ENCODE data around the gene PAX8.

Gene PAX8

GRCh38 chr2:113234721-113235346, 43.9 kb downstream of the PAX8 start:
- no peak for DNase-seq

GRCh38 chr2:113233593-113234550, 44.8 kb downstream of the PAX8 start:
- no peak for DNase-seq

DNA sequence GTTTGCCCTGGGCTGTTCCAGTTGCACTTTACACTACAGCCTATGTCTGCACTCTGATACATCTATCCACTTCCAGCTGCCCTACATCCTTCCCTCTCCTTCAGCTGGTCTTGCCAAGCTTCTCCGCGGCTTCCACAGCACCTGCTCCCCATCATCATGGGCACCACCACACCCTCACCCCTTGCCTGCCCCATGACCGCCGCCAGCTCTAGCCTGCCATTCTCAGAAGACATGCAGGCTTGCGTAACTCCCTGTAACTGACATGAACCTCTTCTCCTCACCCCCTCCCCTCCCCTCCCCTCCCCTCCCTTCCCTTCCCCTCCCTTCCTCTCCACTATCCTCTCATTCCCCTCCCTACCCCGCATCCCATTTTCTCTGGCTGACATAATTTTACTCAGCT, 46.0 kb downstream of the PAX8 start:
- no peak for DNase-seq

DNA sequence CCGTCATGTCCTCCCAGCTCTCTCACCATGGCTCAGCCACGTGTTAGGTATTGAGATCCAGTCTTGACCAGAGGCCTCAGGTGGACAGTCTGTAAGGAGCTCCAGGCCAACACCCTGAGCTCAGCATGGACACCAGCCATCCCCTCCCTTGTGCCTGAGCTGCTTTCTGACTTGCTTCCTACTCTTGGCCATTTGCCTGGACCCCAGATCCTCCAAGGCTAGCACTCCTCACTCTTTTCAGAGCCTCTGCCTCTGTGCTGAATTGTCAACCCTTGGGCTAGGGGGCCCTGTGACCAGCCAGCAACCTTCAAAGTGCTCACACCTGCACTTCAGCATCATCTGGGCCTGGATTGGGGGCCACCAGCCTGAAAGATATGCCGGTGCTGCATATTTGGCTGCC, 46.6 kb downstream of the PAX8 start:
- DNase-seq, result no peak

- DNase-seq, result no peak
Measured at GRCh38 chr2:113231064-113231463, 47.7 kb downstream of the PAX8 start.

DNA sequence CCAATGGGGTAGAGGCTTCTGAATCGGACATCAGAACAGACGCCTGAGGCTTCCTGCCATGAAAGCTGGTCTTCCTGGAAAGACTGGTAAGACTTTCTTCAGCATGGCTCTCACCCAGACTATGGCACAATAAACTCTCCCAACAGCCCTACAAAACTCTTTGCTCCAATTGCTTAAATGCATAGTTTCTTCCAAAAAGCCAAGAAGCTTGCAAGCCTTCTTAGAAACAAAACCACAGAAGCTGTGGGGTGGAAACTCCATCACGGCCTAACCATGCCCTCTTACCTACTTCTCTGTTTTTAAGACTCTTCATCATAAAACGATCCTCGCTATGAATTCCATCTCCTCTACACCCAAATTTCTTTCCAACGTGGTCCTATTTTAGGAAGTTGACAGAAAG, 48.2 kb downstream of the PAX8 start:
- no peak for DNase-seq

DNA sequence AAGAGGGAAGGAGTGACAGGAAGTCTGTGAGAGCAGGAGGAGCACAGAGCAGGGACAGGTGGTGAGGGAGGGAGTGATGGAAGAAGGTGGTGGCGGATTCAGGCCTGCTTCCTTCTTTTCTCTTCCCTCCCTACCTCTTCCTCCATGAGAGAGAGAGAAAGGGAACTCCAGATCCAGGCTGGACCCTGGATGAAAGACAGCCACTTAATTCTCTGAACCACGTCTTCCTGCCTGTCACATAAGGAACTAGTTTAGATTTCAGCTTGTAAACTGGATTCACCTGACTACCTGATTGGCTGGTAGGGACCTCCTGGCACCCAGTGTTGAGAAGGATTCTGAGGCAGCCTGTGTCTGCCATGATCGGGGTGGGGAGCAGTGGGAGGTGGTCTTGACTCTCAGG, 48.9 kb downstream of the PAX8 start:
- no peak for DNase-seq

DNA sequence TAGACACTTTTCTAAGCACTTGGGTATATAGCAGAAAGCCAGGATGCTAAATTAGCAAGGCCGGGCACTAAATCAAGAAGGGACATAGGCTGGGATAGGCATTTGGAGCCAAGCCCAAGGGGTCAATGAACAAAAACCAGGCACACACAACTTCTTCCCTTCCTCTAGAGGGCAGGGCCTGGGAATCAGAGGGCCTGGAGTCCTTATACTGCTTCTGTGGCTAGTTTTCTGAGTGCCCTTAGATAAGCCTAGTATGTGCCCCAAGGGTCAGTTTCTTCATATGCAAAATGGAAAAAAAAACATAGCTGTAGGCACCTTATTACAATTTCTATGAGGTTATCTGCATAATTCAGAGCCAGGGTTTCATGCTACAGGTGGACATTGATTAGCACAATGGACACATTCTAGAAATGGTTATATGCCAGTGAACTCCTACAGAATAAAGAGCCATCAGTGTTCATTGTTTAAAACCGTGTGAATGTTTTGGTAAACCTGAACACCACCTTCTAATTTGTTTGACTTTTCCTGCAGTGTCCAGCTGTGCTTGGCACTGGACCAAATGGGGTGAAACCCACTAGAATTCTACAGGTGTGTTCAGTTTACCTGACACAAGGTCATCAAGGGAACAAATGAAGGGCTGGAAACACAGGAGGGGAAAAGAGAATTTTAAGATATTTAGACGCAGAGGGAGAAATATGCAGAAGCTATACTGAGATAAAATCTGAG, 49.6 kb downstream of the PAX8 start:
- DNase-seq, result no peak

DNA sequence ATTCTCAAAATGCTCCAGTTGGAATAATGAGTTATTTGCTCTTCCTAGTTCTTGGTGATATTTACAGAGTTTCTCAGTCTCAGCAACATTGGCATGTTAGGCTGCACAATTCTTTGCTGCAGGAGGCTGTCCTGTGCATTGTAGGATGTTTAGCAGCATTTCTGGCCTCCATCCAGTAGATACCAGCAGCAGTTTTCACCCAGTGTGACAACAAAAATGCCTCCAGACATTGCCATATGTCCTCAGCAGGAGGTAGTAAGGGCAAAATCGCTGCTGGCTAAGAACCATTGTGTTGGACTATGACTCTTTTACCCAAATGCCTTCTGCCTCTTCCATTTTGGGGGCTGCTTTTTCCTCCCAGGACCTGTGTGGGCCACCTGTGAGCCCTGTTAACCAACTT, 50.4 kb downstream of the PAX8 start:
- no peak for DNase-seq

DNA sequence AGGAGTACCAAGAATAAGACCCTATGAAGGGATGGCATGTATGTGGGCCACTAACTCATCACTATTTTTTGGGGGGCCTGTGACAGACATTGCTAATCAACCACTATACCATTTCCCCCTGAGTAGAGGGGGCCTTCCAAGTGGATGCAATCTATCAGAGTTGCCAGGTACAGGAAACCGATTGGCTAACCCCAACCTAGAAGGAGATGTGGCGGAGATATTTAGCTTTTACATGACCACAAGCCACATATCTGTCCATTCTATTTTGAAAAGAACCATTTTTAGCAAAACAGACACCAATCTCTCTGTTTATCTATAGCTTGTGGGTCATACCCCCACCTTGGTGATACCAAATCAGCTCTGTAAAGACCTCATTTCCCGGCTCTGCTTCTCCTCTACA, 51.0 kb downstream of the PAX8 start:
- peak; percentile 19 for DNase-seq

- DNase-seq, result no peak
Measured at GRCh38 chr2:113227290-113227689, 51.4 kb downstream of the PAX8 start.

DNA sequence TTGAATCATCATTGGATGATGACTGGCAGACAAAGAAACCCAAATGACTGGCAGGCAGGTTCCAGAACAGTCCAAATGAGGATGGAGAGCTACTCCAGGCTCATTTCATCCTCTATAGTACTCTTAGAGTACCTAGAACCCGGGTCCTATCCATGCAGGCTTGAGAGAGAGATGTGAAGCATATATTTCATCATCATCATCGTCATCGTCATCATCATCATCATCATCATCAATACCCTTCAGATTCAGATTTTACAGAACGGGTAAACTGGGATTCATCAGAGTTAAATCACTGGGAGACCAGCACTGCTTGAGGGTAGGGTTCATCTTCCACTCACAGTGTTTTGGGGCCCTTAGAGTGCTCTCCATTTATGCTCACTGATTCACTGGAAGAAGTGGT, 52.3 kb downstream of the PAX8 start:
- no peak for DNase-seq

DNA sequence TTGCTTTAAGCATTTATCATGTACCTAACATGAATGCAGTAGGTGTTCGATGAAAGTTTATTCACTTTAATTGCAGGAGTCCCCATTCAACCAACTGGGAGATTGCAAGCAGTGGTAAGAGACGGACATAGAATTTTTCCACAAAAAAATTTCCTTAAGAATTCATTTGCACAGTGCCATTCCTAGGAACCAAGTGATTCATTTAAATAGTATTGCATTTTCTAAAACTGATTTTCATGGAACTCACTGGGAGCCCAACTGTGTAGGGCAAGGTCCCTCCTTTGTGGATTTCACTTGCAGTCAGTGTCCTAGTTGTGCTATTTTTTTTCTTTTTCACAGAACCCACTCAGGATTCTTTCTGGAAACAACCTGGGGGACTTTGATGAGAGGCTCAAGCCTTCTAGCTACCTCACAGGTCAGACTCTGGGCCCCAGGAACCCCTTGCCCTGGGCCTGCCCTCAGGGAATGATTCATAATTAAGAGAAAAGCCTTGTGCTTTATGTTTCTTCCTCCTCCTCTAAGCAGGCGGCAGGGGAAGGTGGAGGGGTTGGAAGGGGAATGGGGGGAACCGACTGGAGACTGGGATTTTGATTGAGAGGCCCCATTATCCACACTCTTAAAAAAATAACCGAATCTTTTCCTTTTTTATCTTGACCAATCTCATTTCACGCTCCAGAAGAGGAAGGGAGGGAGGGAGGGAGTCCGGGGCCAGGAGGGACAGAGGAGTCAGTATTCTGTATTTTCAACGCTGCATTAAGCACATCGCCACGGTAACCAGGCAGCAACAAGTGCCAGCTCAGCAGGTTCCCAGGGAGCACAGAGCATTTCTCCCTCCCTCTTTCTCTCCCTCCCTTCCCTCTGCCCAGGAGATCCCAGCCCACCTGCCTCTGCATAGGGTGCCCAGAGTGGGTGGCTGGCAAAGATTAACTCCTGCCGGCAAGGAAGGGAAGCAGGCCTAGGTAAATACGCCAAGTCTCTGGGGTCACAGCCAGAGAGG, 53.2 kb downstream of the PAX8 start:
- DNase-seq, result no peak

GRCh38 chr2:113224647-113225236, 54.0 kb downstream of the PAX8 start:
- no peak for DNase-seq

DNA sequence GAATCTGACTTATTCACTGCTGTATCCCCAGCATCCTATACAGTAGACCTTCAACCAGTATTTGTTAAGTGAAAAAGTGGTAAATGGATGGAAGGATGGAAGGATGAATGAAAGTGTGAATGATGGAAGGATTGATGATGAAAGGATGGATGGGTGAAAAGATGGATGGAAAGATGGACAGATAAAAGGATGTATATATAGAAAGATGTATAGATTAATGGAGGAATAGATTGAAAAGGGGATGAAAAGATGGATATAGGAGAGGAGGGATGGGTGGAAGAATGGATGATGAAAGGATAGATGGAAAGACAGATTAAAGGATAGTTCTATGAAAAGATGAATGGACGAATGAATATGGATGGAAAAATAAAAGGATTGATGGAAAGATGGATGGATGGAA, 54.9 kb downstream of the PAX8 start:
- no peak for DNase-seq

DNA sequence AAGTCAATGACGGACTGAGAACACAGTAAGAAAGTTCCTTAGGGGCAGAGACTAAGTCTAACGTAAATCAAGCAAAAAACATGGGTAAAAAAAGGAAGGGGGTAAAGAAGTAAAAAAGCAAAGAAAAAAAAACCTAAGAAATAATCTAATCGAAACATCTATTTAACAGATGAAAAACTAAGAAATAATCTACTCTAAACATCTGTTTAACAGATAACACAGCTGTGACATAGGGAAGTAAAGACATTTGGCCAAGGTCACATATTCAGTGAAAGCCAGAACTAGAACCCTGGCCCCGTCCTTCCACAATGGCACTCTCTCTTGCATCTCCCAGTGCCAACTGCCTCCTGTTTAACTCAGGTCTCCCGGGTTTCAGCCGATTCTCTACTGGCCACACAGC, 56.9 kb downstream of the PAX8 start:
- no peak for DNase-seq

DNA sequence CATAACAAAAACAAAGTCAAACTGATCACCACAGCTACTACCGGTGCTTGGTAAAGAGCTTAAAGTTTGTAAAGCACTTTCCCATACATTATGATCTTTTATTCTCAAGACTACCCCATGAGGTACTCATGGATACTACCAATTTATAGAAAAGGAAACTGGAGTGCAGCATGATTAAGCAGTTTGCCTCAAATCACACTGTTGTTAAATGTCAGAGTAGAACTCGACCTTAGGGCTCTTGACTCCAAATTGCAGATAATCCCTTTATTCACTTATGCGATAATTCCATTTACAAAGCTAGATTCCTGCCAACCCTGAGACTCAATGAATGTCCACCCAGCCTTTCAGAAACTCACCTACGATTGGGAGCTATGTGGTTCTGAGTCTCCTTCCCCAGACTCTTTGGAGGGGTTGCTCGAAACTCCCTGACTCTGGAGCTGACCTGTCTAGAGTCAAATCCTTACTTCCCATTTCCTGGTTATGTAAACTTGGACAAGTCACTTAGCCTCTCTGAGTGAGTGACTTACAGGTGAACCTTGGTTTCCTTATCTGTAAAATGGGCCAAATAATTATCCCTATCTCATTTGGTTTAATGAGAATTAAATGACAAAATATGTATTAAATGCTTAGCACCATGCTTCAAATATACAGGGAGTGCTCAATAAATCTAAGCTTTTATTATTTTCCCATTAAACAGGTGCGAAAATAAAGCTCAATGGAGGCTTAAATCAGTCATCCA, 57.6 kb downstream of the PAX8 start:
- no peak for DNase-seq

DNA sequence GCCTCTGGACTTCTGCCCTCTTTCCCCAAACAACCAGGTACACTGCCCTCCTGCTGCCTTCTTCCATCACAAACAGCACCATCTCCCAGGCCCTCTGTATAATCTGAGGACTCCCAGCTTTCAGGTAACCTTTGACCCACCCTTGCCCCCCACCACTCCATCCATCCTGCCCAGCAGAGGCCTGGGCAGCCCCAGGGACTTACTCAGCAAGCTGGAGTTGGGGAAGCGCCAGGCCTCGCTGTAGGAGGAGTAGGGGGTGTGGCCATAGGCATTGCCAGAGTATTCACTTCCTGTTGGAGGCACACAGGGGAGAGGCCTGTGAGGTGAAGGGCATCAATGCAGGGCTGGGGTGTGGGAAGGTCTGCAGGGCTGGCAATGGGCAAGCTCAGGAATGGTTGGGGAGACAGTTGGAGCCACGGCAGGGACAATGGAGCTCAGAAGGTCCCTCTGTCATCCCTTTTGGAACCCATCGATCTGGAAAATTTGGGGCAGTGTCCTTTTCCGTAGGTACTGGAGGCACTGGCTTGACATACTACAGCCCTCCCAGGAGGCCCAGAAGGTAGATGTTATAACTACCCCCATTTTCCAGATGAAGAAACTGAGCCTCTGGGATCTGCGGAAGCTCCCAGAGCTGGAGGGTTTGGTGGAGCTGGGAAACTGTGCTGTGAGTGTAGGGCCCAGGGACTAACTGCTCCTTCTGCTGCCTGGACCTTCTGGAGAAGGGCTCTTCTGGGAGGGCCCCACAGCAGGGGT, 58.7 kb downstream of the PAX8 start:
- DNase-seq, result no peak

- DNase-seq, result no peak
Measured at GRCh38 chr2:113219525-113219888, 59.2 kb downstream of the PAX8 start.

DNA sequence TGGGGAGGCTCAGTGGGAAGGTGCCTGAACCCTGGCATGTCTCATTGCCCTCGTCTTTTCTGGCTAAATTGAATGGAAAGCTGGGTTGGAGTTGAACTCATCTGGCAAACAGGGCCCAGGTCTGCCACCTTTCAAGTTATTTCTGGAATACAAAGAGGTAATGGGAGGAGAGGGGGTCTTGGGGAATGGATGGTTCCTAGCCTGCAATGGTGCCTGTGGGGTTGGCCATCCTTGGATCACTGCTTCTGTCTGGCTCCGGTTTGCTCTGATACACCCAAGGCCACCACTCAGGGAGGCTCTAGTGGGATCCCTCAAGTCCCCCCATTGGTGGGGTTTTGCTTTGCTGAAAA, 59.7 kb downstream of the PAX8 start:
- DNase-seq, result no peak
